SK-N-SH (cell line): ENCODE results near the gene STARD3.

Experiments used
- CHD2 ChIP-seq: fragments of 150-350 bp; IDR thresholded peaks from 2 replicates; pipeline ENCODE4 v1.6.1; 2018; ENCODE audit warnings: low read length; ENCODE audit not compliant: partially characterized antibody
- ELF1 ChIP-seq: IDR thresholded peaks from 2 replicates; pipeline ENCODE4 v1.4.0; 2012
- EZH2phosphoT487 ChIP-seq: fragments of 200-600 bp; sonication (generic); IDR thresholded peaks from 2 replicates; pipeline ENCODE4 v1.6.1; 2017; ENCODE audit warnings: low read depth, mixed run types, mild to moderate bottlenecking, antibody characterized with exemption, moderate library complexity, borderline replicate concordance
- GATA2 ChIP-seq: sonication (generic); formaldehyde crosslinking; IDR thresholded peaks from 2 replicates; pipeline ENCODE4 v1.5.0; 2020; ENCODE audit warnings: mild to moderate bottlenecking, missing genetic modification reagents
- IRF3 ChIP-seq: fragments of 150-350 bp; IDR thresholded peaks from 2 replicates; pipeline ENCODE4 v1.6.1; 2016; ENCODE audit warnings: mild to moderate bottlenecking, low read depth, low read length
- POLR2AphosphoS5 ChIP-seq: IDR thresholded peaks from 2 replicates; pipeline ENCODE4 v1.6.1; 2012; ENCODE audit warnings: low read depth, low read length
- RAD21 ChIP-seq: IDR thresholded peaks from 2 replicates; pipeline ENCODE4 v1.6.1; 2012; ENCODE audit warnings: mild to moderate bottlenecking, low read length
- RCOR1 ChIP-seq: fragments of 150-350 bp; IDR thresholded peaks from 2 replicates; pipeline ENCODE4 v1.6.1; 2017; ENCODE audit warnings: antibody characterized with exemption, low read length
- RFX5 ChIP-seq: IDR thresholded peaks from 2 replicates; pipeline ENCODE4 v1.6.1; 2012; ENCODE audit warnings: mild to moderate bottlenecking, improper control_type of control experiment, low read length
- RXRA ChIP-seq: IDR thresholded peaks from 2 replicates; pipeline ENCODE4 v1.4.0; 2012; ENCODE audit warnings: low read depth, mild to moderate bottlenecking, borderline replicate concordance
- USF2 ChIP-seq: fragments of 150-350 bp; IDR thresholded peaks from 2 replicates; pipeline ENCODE4 v1.6.1; 2017; ENCODE audit warnings: antibody characterized with exemption, low read length, low read depth, borderline replicate concordance
- TF ChIP-seq, protein P1 (sequence below): fragments of 200-600 bp; sonication (generic); IDR thresholded peaks from 2 replicates; pipeline ENCODE4 v1.6.1; 2017; ENCODE audit warnings: antibody characterized with exemption, mild to moderate bottlenecking, moderate library complexity

- TF ChIP-seq, protein P1, sequence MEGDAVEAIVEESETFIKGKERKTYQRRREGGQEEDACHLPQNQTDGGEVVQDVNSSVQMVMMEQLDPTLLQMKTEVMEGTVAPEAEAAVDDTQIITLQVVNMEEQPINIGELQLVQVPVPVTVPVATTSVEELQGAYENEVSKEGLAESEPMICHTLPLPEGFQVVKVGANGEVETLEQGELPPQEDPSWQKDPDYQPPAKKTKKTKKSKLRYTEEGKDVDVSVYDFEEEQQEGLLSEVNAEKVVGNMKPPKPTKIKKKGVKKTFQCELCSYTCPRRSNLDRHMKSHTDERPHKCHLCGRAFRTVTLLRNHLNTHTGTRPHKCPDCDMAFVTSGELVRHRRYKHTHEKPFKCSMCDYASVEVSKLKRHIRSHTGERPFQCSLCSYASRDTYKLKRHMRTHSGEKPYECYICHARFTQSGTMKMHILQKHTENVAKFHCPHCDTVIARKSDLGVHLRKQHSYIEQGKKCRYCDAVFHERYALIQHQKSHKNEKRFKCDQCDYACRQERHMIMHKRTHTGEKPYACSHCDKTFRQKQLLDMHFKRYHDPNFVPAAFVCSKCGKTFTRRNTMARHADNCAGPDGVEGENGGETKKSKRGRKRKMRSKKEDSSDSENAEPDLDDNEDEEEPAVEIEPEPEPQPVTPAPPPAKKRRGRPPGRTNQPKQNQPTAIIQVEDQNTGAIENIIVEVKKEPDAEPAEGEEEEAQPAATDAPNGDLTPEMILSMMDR: no peak
- TF ChIP-seq USF2 (no peak), RFX5 (no peak), CHD2 (no peak), IRF3 (no peak), GATA2 (CRISPR knock-in tag) (no peak), ELF1 (no peak), RXRA (no peak), EZH2phosphoT487 (no peak), RCOR1 (no peak), RAD21 (no peak), POLR2AphosphoS5 (no peak)
These were observed 52.0 kb downstream of the STARD3 start for GRCh38 chr17:39688945-39689344.
